Measurements from ENCODE around the gene LSM4. TPM values are rescaled to one million over a fixed set of nuclear protein-coding genes. Genes with fewer than 3 reads are reported as not detected.
A peak's percentile ranks its signal among the peaks of the same experiment; 100 is the strongest.
"Not testable (repeated sequence)": the region's sequence is repeated elsewhere in the genome, so short reads cannot be mapped to it uniquely, and the experiment has no call there.

Gene LSM4
- total RNA-seq, result 68.1 to 84.8 TPM (median 73.0 TPM) in 3 replicates
- long read RNA-seq, transcript LSM4-203 (5 exons, 1,908 nt), result major isoform, 110 of 115 reads
- long read RNA-seq, partial matches to known transcripts, result 1 of 115 reads
- long read RNA-seq, other reads (novel, unspliced or antisense), result 1 of 115 reads

- H3K27ac Mint-ChIP-seq (ENCODE audit: unreplicated experiment), result peak within 1 kb of the TSS; percentile 96
- H3K4me1 Mint-ChIP-seq (ENCODE audit: low read depth), result peaks cover 24% of the 10 kb centered on the region
- H3K36me3 Mint-ChIP-seq (ENCODE audit: low read depth), result no peaks in the 10 kb centered on the region
- peak; percentile 99 for DNase-seq (ENCODE audit: low spot score)
- H3K27me3 Mint-ChIP-seq (ENCODE audit: low read depth), result no peaks in the 10 kb centered on the region
- H3K4me3 Mint-ChIP-seq (ENCODE audit: unreplicated experiment), result peak within 1 kb of the TSS; percentile 84
- H3K9me3 Mint-ChIP-seq (ENCODE audit: low read depth), result no peaks in the 10 kb centered on the region
- TF ChIP-seq, protein P1, sequence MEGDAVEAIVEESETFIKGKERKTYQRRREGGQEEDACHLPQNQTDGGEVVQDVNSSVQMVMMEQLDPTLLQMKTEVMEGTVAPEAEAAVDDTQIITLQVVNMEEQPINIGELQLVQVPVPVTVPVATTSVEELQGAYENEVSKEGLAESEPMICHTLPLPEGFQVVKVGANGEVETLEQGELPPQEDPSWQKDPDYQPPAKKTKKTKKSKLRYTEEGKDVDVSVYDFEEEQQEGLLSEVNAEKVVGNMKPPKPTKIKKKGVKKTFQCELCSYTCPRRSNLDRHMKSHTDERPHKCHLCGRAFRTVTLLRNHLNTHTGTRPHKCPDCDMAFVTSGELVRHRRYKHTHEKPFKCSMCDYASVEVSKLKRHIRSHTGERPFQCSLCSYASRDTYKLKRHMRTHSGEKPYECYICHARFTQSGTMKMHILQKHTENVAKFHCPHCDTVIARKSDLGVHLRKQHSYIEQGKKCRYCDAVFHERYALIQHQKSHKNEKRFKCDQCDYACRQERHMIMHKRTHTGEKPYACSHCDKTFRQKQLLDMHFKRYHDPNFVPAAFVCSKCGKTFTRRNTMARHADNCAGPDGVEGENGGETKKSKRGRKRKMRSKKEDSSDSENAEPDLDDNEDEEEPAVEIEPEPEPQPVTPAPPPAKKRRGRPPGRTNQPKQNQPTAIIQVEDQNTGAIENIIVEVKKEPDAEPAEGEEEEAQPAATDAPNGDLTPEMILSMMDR (IDR thresholded peaks at IDR 0.05), result no peak
These were observed at the start of gene LSM4 for GRCh38 chr19:18322759-18323460. LSM4 (minus strand) TSS chr19:18323076; CDS start chr19:18323020, 56 bp downstream.

GRCh38 chr19:18368504-18369222 lies 45.8 kb upstream of the LSM4 start:
- H3K4me1 Mint-ChIP-seq (ENCODE audit: low read depth), result peaks cover 37% of the 10 kb centered on the region
- H3K36me3 Mint-ChIP-seq (ENCODE audit: low read depth), result peaks cover 2% of the 10 kb centered on the region
- no peaks in the 10 kb centered on the region for H3K9me3 Mint-ChIP-seq (ENCODE audit: low read depth)
- no peaks in the 10 kb centered on the region for H3K27me3 Mint-ChIP-seq (ENCODE audit: low read depth)
- no peak overlapping the region for H3K4me3 Mint-ChIP-seq (ENCODE audit: unreplicated experiment)
- peak overlapping the region; percentile 38 for H3K27ac Mint-ChIP-seq (ENCODE audit: unreplicated experiment)
- no peak for DNase-seq (ENCODE audit: low spot score)
- TF ChIP-seq, protein P1 (IDR thresholded peaks at IDR 0.05), result no peak

- DNase-seq (ENCODE audit: low spot score), result no peak
- TF ChIP-seq, protein P1 (IDR thresholded peaks at IDR 0.05), result no peak
- peaks cover 39% of the 10 kb centered on the region for H3K4me1 Mint-ChIP-seq (ENCODE audit: low read depth)
- no peaks in the 10 kb centered on the region for H3K9me3 Mint-ChIP-seq (ENCODE audit: low read depth)
- H3K36me3 Mint-ChIP-seq (ENCODE audit: low read depth), result peaks cover 5% of the 10 kb centered on the region
- H3K27me3 Mint-ChIP-seq (ENCODE audit: low read depth), result no peaks in the 10 kb centered on the region
- no peak overlapping the region for H3K4me3 Mint-ChIP-seq (ENCODE audit: unreplicated experiment)
- peak overlapping the region; percentile 98 for H3K27ac Mint-ChIP-seq (ENCODE audit: unreplicated experiment)
These were observed 43.2 kb upstream of the LSM4 start for GRCh38 chr19:18366021-18366435.

- Mint-ChIP-seq H3K4me1 (ENCODE audit: low read depth) (peaks cover 39% of the 10 kb centered on the region), H3K4me3 (ENCODE audit: unreplicated experiment) (no peak overlapping the region), H3K9me3 (ENCODE audit: low read depth) (no peaks in the 10 kb centered on the region), H3K36me3 (ENCODE audit: low read depth) (peaks cover 5% of the 10 kb centered on the region), H3K27me3 (ENCODE audit: low read depth) (no peaks in the 10 kb centered on the region), H3K27ac (ENCODE audit: unreplicated experiment) (peak overlapping the region; percentile 98)
- TF ChIP-seq, protein P1 (IDR thresholded peaks at IDR 0.05), result no peak
- DNase-seq (ENCODE audit: low spot score), result no peak
These were observed 42.1 kb upstream of the LSM4 start for GRCh38 chr19:18364826-18365528.

- H3K36me3 Mint-ChIP-seq (ENCODE audit: low read depth); H3K9me3 Mint-ChIP-seq (ENCODE audit: low read depth); DNase-seq (ENCODE audit: low spot score); H3K4me3 Mint-ChIP-seq (ENCODE audit: unreplicated experiment); H3K27me3 Mint-ChIP-seq (ENCODE audit: low read depth): not testable (repeated sequence)
- Mint-ChIP-seq H3K27ac (ENCODE audit: unreplicated experiment) (peak overlapping the region; percentile 98), H3K4me1 (ENCODE audit: low read depth) (peaks cover 36% of the 10 kb centered on the region)
These were observed 41.5 kb upstream of the LSM4 start for GRCh38 chr19:18364277-18364825.
